H9 (cell line): ENCODE results near the gene NR5A1. TPM values are rescaled to one million over a fixed set of nuclear protein-coding genes. Genes with fewer than 3 reads are reported as not detected.

Experiments used
- DNase-seq: peaks from one replicate; pipeline ENCODE4 v3.0.0-alpha.2; 2017
- H2AFZ ChIP-seq: one replicate; pipeline ENCODE4 v1.6.1; 2013; ENCODE audit warnings: mild to moderate bottlenecking, low read length, control low read depth, moderate library complexity
- H2AK5ac ChIP-seq: 2 replicates; pipeline ENCODE4 v1.6.1; 2013; ENCODE audit warnings: low read length, control low read depth, mixed read lengths; ENCODE audit not compliant: insufficient read length
- H2BK120ac ChIP-seq: one replicate; pipeline ENCODE4 v1.6.1; 2013; ENCODE audit warnings: low read depth, mild to moderate bottlenecking, low read length, control low read depth, inconsistent platforms; ENCODE audit not compliant: poor library complexity, severe bottlenecking
- H2BK12ac ChIP-seq: 2 replicates; pipeline ENCODE4 v1.6.1; 2013; ENCODE audit warnings: low read length, control low read depth, mixed read lengths, low read depth; ENCODE audit not compliant: insufficient read length
- H2BK15ac ChIP-seq: 2 replicates; pipeline ENCODE4 v1.6.1; 2013; ENCODE audit warnings: low read depth, low read length, control low read depth
- H2BK20ac ChIP-seq: one replicate; pipeline ENCODE4 v1.6.1; 2013; ENCODE audit warnings: low read depth, mild to moderate bottlenecking, low read length, control low read depth, inconsistent platforms; ENCODE audit not compliant: poor library complexity, severe bottlenecking
- H2BK5ac ChIP-seq: 2 replicates; pipeline ENCODE4 v1.6.1; 2013; ENCODE audit warnings: low read length, control low read depth, mixed read lengths; ENCODE audit not compliant: insufficient read length
- H3K14ac ChIP-seq: 2 replicates; pipeline ENCODE4 v1.6.1; 2013; ENCODE audit warnings: low read length, control low read depth; ENCODE audit not compliant: insufficient read depth
- H3K18ac ChIP-seq: 2 replicates; pipeline ENCODE4 v1.6.1; 2013; ENCODE audit warnings: low read depth, mild to moderate bottlenecking, mixed read lengths, low read length, control low read depth; ENCODE audit not compliant: insufficient read length
- H3K23ac ChIP-seq: 2 replicates; pipeline ENCODE4 v1.6.1; 2013; ENCODE audit warnings: low read length, control low read depth, mixed read lengths, low read depth; ENCODE audit not compliant: insufficient read length
- H3K23me2 ChIP-seq: 2 replicates; pipeline ENCODE4 v1.6.1; 2013; ENCODE audit warnings: low read depth, mild to moderate bottlenecking, mixed read lengths, low read length, control low read depth; ENCODE audit not compliant: insufficient read length, poor library complexity, severe bottlenecking
- H3K27ac ChIP-seq: 2 replicates; pipeline ENCODE4 v1.5.1; 2013; ENCODE audit warnings: low read length, control low read depth, mixed read lengths, low read depth; ENCODE audit not compliant: insufficient read length
- H3K27me3 ChIP-seq: 2 replicates; pipeline ENCODE4 v1.6.1; 2013; ENCODE audit warnings: low read length, control low read depth, inconsistent platforms; ENCODE audit not compliant: insufficient read depth
- H3K4ac ChIP-seq: 2 replicates; pipeline ENCODE4 v1.6.1; 2013; ENCODE audit warnings: low read depth, mild to moderate bottlenecking, control low read depth, inconsistent platforms, low read length, moderate library complexity
- H3K4me1 ChIP-seq: 2 replicates; pipeline ENCODE4 v1.6.1; 2013; ENCODE audit warnings: low read length, control low read depth, inconsistent platforms; ENCODE audit not compliant: insufficient read depth
- H3K4me2 ChIP-seq: 2 replicates; pipeline ENCODE4 v1.6.1; 2013; ENCODE audit warnings: low read length, control low read depth, mixed read lengths; ENCODE audit not compliant: insufficient read length, insufficient read depth
- H3K56ac ChIP-seq: 2 replicates; pipeline ENCODE4 v1.6.1; 2013; ENCODE audit warnings: low read depth, mild to moderate bottlenecking, mixed read lengths, low read length, control low read depth; ENCODE audit not compliant: insufficient read length
- H3K79me1 ChIP-seq: 2 replicates; pipeline ENCODE4 v1.6.1; 2013; ENCODE audit warnings: low read depth, mild to moderate bottlenecking, moderate library complexity, low read length, control low read depth, inconsistent platforms; ENCODE audit not compliant: insufficient read depth, poor library complexity, severe bottlenecking
- H3K79me2 ChIP-seq: 2 replicates; pipeline ENCODE4 v1.6.1; 2013; ENCODE audit warnings: low read length, control low read depth, inconsistent platforms; ENCODE audit not compliant: insufficient read depth
- H3K9ac ChIP-seq: 2 replicates; pipeline ENCODE4 v1.6.1; 2013; ENCODE audit warnings: low read length, control low read depth, mixed read lengths; ENCODE audit not compliant: insufficient read length; ENCODE audit errors: extremely low read depth
- H3K9me3 ChIP-seq: one replicate; pipeline ENCODE4 v1.6.1; 2013; ENCODE audit warnings: low read depth, low read length, inconsistent platforms; ENCODE audit not compliant: control insufficient read depth
- H3T11ph ChIP-seq: one replicate; pipeline ENCODE4 v1.6.1; 2013; ENCODE audit warnings: mild to moderate bottlenecking, low read length, control low read depth, inconsistent platforms
- H4K20me1 ChIP-seq: one replicate; pipeline ENCODE4 v1.6.1; 2013; ENCODE audit not compliant: control insufficient read depth, insufficient read length, insufficient read depth
- H4K5ac ChIP-seq: 2 replicates; pipeline ENCODE4 v1.6.1; 2013; ENCODE audit warnings: low read depth, mild to moderate bottlenecking, mixed read lengths, low read length, control low read depth; ENCODE audit not compliant: insufficient read length
- H4K8ac ChIP-seq: replicated peaks from 2 replicates; pipeline ENCODE4 v1.6.1; 2013; ENCODE audit warnings: low read length, control low read depth, mixed read lengths, low read depth; ENCODE audit not compliant: insufficient read length
- H4K91ac ChIP-seq: 2 replicates; pipeline ENCODE4 v1.6.1; 2013; ENCODE audit warnings: low read depth, mild to moderate bottlenecking, moderate library complexity, mixed read lengths, low read length, control low read depth; ENCODE audit not compliant: insufficient read length
- H3K27ac Mint-ChIP-seq, 3 experiments: 2 replicates in 2 of 3; 3 replicates in 1 of 3; pipeline ENCODE4 v1.8.0; 2020 to 2021; ENCODE audit warnings: mixed read lengths in 3 of 3, mild to moderate bottlenecking in 1 of 3, moderate library complexity in 1 of 3
- H3K27me3 Mint-ChIP-seq: 2 replicates; pipeline ENCODE4 v1.8.0; 2021; ENCODE audit warnings: low read depth, mild to moderate bottlenecking, moderate library complexity, mixed read lengths
- H3K36me3 Mint-ChIP-seq, 3 experiments: 2 replicates in 2 of 3; 3 replicates in 1 of 3; pipeline ENCODE4 v1.8.0; 2020 to 2021; ENCODE audit warnings: low read depth in 3 of 3, mixed read lengths in 3 of 3; ENCODE audit not compliant: insufficient read depth in 1 of 3
- H3K4me1 Mint-ChIP-seq, 2 experiments: 2 replicates each; pipeline ENCODE4 v1.8.0; 2020; ENCODE audit warnings: mixed read lengths in 2 of 2
- H3K4me3 Mint-ChIP-seq, 2 experiments: 2 replicates in 1 of 2; 3 replicates in 1 of 2; pipeline ENCODE4 v1.8.0; 2020 to 2021; ENCODE audit warnings: mild to moderate bottlenecking in 2 of 2, mixed read lengths in 2 of 2, moderate library complexity in 1 of 2
- H3K9me3 Mint-ChIP-seq, 2 experiments: 2 replicates in 1 of 2; 3 replicates in 1 of 2; pipeline ENCODE4 v1.8.0; 2020; ENCODE audit warnings: mild to moderate bottlenecking in 2 of 2, mixed read lengths in 2 of 2, moderate library complexity in 1 of 2
- WGBS: extraction: QIAGEN DNeasy Blood & Tissue Kit; methylation state at CpG from one replicate; pipeline ENCODE4 v1.1.7; 2013; ENCODE audit warnings: missing lambda C conversion rate, low lambda C conversion rate, mixed read lengths; ENCODE audit not compliant: insufficient read length; ENCODE audit errors: extremely low coverage; 5-methylcytosine and 5-hydroxymethylcytosine counted together
- total RNA-seq: library from RNA; stranded (reverse); gene quantifications from 2 replicates; pipeline ENCODE4 v1.2.1, GENCODE V29; 2021
- TF ChIP-seq, protein P1 (sequence below): fragments of 200-600 bp; sonication (generic); conservative IDR thresholded peaks from 3 replicates; pipeline ENCODE4 v1.8.0; 2021; ENCODE audit warnings: antibody characterized with exemption, mild to moderate bottlenecking

The NR5A1 gene
- total RNA-seq, 1 experiment from 2014 or later: 0.37 TPM

DNA sequence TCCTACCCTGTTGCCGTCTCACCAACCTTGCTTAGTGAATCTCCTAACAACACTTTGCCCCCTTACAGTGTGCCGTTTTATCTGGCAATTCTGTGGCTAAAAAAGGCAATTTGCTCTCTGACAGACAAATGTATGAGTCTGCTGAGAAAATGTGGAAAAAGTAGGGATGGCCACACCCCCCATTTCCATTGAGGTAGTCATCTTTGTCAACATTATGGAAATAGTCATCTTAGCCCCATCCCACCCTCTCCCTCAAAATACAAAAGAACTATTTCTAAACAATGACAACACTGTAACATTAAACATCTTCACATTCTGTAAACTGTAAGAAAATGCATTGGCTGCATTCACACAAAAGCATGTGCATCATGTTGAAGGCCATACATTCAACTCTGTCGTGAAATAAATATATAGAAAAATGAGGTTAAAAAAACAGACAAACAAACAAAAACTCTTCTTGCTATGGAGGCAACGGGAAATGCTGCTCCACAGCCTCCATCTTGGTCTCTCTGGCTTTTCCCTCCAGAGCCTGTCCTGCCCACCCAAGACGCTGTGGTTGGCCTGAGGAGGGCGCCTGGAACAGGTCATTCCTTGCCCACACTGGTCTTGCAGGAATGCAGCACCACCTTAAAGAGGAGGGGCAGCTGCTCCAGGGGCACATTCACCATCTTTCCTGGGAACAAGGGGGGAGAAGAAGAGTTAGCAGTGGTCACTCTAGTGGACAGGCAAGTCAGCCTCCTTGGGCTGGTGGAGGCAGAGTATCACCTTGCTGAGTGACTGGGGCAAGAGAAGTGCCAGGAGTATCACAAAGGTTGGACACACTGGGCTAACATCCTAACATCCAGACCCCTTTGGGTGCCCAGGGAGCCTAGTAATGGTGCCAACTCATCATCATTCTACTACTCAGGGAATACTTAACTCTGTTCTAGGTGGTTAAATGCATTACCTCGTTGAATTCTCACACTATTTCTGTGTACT is 15.2 kb upstream of the NR5A1 start:
- Mint-ChIP-seq H3K27ac (peak overlapping the region in 2 of 3 experiments; percentile 8 to 29; a peak in 2 of 7 replicates), H3K4me1 (peaks cover 14 to 16% of the 10 kb centered on the region in 2 experiments), H3K27me3 (no peaks in the 10 kb centered on the region), H3K36me3 (peaks cover 40 to 48% (median 45%) of the 10 kb centered on the region in 3 experiments), H3K4me3 (no peak overlapping the region), H3K9me3 (no peaks in the 10 kb centered on the region; a peak in 1 of 5 replicates)
- Histone ChIP-seq H3K18ac (no peak overlapping the region), H3K27ac (no peak overlapping the region), H3K4me2 (no peak overlapping the region), H2BK20ac (no peak overlapping the region), H3K9me3 (no peaks in the 10 kb centered on the region), H4K20me1 (no peaks in the 10 kb centered on the region), H4K8ac (no peak overlapping the region), H3K79me2 (no peaks in the 10 kb centered on the region), H2AFZ (no peak overlapping the region), H3K4ac (no peak overlapping the region), H3K9ac (no peak overlapping the region), H3K23ac (no peak overlapping the region), H3K79me1 (no peaks in the 10 kb centered on the region), H2BK5ac (no peak overlapping the region), H2AK5ac (no peak overlapping the region), H2BK12ac (no peak overlapping the region), H3K23me2 (peaks cover 2% of the 10 kb centered on the region), H4K5ac (no peak overlapping the region), H3K4me1 (no peaks in the 10 kb centered on the region), H3K14ac (no peak overlapping the region), H2BK15ac (no peak overlapping the region), H2BK120ac (no peak overlapping the region), H3K56ac (no peak overlapping the region), H3K27me3 (no peaks in the 10 kb centered on the region), H3T11ph (no peak overlapping the region), H4K91ac (no peak overlapping the region)
- peak; percentile 81 for DNase-seq
- no CpG with 5 or more reads among the region's 7 CpGs for WGBS
- TF ChIP-seq, protein P1, sequence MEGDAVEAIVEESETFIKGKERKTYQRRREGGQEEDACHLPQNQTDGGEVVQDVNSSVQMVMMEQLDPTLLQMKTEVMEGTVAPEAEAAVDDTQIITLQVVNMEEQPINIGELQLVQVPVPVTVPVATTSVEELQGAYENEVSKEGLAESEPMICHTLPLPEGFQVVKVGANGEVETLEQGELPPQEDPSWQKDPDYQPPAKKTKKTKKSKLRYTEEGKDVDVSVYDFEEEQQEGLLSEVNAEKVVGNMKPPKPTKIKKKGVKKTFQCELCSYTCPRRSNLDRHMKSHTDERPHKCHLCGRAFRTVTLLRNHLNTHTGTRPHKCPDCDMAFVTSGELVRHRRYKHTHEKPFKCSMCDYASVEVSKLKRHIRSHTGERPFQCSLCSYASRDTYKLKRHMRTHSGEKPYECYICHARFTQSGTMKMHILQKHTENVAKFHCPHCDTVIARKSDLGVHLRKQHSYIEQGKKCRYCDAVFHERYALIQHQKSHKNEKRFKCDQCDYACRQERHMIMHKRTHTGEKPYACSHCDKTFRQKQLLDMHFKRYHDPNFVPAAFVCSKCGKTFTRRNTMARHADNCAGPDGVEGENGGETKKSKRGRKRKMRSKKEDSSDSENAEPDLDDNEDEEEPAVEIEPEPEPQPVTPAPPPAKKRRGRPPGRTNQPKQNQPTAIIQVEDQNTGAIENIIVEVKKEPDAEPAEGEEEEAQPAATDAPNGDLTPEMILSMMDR: peak; percentile 53; the same call in 2 of the 3 replicates
